ENCODE results near the gene POGK.
"Not testable (repeated sequence)": the region's sequence is repeated elsewhere in the genome, so short reads cannot be mapped to it uniquely, and the experiment has no call there.

Gene POGK, protein sequence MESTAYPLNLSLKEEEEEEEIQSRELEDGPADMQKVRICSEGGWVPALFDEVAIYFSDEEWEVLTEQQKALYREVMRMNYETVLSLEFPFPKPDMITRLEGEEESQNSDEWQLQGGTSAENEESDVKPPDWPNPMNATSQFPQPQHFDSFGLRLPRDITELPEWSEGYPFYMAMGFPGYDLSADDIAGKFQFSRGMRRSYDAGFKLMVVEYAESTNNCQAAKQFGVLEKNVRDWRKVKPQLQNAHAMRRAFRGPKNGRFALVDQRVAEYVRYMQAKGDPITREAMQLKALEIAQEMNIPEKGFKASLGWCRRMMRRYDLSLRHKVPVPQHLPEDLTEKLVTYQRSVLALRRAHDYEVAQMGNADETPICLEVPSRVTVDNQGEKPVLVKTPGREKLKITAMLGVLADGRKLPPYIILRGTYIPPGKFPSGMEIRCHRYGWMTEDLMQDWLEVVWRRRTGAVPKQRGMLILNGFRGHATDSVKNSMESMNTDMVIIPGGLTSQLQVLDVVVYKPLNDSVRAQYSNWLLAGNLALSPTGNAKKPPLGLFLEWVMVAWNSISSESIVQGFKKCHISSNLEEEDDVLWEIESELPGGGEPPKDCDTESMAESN

DNA sequence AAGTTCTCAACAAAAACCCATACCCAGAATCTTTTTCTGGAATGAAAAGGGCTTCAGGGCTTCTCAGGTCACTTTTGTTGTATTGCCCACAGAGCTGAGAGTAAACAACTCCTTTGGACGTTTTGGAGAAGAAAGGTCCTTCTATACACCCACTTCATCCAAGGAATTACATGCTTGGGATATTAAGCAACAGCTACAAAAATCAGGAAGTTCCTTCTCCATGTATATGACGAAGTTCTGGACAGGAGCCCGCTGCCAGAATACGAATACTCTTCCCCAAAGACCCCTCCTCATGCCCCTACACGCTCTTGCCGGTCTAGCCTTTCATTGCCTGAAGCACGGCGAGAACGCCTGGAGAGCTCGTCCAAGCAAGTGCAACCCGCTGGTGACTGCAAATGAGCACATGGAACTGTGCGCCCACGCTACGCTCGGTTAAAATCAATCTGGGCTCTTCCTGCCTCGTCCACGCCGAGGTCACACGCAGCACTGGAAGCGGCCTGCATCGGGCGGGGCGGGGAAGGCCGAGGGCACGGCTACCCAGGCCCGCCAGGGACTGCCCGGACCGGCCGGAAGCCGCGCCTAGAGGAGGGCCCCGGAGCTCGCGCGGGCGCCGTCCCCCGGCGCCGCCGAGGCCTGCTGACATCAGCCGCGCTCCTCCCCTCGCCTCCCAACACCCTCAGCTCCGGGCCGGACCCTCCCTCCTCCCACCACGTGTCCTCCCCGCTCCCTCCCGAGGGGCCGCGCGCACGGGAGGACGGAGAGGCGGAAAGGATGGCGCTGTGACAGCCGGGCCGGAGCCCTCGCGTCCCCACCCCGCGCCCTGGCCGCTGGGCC, at the start of gene POGK:
Gene POGK (plus strand): TSS at position 710 of the 834 bp plus-strand sequence. CDS start 1,482 bp downstream, outside the sequence.
- DNase-seq (ENCODE audit: low read depth, low spot score), result peak; percentile 44

DNA sequence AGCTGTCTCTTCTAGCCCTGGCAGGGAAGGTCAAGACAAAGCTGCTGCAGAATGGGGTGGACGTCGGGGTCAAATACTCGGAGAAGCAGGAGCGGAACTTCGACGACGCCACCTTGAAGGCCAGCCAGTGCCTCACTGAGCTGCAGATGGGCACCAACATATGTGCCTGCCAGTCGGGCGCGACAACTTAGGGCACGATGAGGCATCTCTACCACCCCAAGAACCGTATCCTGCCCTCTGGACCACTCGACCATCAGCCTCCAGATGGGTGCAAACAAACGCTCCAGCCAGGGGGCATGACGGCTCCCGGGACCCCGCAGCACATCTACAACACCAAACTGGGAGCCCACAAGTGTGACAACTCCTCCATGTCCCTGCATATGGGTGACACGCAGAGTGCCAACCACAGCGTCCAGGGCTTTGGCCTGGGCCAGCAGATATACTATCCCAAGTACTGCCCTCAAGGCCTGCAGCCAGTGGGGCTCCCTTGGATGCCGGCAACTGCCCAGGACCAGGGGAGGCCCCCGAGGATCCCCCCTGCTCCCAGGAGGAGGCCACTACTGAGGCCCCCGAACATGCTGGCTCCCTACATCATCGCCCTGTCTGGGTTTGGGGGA, 42.5 kb upstream of the POGK start:
- DNase-seq (ENCODE audit: low read depth, low spot score), result no peak

DNA sequence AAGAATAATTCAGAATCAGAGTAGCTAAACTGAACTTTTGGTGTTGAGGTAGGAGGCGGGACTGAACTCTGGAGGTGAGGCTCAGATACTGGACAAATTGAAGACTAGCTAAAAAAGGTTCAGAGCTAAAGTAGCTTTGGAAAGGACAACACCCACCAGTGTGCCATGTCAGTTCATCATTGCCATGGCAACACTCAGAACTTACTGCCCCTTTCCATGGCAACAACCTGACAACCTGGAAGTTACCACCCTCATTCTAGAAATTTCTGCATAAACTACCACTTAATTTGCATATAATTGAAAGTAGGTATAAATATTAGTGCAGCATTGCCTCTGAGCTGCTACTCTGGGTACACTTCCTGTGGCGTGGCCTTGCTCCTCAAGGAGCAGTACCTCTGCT, 30.3 kb upstream of the POGK start:
- no peak for DNase-seq (ENCODE audit: low read depth, low spot score)

DNA sequence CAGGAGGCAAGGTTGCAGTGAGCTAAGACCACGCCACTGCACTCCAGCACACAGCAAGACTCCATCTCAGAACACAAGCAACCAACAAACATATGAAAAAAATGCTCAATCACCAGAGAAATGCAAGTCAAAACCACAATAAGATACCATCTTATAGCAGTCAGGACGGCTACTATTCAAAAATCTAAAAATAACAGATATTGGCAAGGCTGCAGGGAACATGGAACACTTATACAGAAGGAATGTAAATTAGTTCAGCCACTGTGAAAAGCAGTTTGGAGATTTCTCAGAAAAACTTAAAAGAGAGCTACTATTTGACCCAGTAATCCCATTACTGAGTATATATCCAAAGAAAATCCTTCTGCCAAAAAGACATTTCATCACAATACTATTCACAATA, 27.6 kb upstream of the POGK start:
- no peak for DNase-seq (ENCODE audit: low read depth, low spot score)

DNA sequence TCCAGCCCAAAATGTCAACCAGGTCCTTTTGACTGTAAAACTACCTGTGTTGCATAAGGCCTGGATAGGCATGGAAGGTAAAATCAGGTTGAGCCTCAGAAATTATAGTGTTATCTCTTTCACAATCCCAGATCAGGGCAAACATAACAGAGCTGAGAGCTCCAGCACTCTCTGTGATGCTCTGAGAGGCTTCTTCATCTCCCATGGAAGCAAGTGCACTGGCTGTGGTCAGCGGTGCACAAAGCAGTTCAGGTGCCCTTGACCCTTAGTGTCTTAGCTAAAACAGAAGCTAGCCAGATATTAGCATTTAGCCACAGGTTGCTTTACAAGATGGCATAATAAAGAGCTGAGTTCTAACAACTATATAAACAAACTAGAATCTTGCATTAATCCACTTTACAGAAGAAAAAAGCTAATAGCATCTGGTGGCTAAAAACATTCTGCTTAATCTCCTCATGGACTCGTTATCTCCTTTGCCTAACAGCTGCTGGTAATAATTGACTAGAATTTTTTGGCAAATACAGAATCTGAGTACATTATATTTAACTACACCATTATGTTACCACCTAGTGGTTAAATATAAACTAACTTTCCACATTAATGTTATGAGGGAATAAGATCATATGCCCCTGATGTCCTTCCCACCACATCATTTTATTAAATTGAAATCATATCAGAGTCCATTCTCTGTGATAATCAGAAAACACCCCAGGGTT, 25.6 kb upstream of the POGK start:
- no peak for DNase-seq (ENCODE audit: low read depth, low spot score)

DNA sequence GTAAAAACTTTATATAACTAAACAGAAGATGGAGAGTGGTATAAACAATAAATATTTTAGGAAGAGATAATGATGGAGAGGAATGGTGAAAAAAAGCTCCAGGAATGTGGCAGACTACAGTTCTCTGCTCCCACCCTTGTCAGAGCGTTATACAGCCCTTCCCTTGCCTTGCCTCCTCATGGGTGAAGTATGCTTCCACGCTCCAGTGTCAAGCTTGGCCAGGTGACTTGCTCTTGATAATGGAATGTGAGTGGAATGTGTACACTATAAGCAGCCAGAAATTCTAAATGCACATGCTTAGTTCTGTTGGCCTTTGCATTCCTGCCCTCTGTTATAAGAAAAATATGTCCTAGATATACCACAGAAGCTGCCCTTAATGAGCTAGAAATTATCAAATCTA, 24.7 kb upstream of the POGK start:
- DNase-seq (ENCODE audit: low read depth, low spot score), result no peak

DNA sequence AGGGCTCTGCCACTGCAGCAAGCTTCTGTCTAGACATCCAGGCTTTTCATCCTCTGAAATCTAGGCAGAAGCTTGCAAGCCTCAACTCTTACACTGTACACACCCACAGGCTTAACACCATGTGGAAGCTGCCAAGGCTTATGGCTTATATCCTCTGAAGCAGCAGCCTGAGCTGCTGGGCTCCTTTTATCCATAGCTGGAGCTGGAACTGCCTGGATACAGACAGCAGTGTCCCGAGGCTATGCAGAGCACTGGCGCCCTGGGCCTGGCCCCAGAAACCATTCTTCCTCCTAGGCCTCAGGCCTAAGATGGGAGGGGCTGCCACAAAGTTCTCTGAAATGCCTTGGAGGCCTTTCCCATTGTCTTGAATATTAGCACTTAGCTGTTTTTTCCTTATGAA, 19.3 kb upstream of the POGK start:
- DNase-seq (ENCODE audit: low read depth, low spot score), result no peak

DNA sequence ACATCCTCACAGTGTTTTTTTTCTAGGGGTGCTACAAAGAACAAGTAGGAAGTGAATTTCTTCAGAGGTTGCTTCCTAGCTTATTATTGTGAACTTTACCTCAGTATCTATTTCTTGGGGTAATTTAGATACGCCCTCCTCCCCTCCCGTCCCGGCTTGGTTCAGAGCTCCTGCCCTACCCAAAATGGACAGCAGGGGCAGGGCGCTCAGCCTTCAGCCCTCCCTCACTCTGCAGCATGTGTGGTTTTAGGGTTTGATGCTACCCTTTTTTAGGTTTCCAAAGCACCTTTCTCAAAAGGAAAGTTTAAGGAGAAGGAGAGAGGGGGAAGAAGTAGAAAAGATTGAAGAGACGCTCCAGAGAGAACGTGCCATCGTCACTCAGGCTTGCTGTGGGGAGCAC, 16.9 kb upstream of the POGK start:
- no peak for DNase-seq (ENCODE audit: low read depth, low spot score)

DNA sequence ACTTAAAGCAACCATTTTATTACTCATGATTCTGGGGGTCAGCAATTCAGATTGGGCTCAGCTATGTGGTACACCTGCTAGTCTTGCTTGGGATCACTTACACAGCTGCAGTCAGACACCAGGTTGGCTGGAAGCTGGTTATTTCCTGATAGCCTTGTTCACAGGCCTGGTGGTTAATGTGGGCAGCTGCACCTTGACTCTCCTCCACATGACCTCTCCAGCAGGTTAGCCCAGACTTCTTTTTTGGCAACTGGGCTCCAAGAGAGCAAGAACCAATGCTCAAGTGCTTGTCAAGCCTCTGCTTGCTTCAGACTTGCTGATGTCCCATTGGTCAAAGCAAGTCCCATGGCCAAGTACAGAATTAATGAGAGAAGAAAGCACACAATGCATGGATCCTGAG, 11.8 kb upstream of the POGK start:
- no peak for DNase-seq (ENCODE audit: low read depth, low spot score)

DNA sequence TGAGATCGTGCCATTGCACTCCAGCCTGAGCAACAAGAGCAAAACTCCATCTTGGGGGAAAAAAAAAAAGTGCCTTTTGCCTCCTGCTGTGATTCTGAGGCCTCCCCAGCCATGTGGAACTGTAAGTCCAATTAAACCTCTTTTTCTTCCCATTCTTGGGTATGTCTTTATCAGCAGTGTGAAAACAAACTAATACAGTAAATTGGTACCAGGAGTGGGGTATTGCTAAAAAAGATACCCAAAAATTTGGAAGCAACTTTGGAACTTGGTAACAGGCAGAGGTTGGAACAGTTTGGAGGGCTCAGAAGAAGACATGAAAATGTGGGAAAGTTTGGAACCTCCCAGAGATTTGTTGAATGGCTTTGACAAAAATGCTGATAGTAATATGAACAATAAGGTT, 9.5 kb upstream of the POGK start:
- DNase-seq (ENCODE audit: low read depth, low spot score), result not testable (repeated sequence)

DNA sequence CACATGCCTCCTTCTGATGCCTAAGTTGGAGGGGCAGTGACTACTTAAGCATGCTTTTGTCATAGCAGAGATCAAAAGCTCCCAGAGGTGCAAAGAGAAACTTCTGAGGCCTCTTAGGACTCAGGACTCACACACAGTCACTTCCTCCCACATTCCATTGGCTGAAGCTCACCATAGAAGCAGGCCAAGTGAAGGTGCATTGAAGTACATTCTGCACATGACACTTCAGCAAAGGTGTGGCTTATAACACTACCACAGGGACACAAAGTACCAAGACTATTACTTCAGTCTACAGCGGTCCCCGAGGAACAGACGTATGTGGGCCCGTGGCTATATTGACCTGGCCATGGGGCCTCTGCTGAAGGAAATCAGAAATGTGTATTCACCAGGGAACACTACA, 2.5 kb upstream of the POGK start:
- DNase-seq (ENCODE audit: low read depth, low spot score), result no peak

DNA sequence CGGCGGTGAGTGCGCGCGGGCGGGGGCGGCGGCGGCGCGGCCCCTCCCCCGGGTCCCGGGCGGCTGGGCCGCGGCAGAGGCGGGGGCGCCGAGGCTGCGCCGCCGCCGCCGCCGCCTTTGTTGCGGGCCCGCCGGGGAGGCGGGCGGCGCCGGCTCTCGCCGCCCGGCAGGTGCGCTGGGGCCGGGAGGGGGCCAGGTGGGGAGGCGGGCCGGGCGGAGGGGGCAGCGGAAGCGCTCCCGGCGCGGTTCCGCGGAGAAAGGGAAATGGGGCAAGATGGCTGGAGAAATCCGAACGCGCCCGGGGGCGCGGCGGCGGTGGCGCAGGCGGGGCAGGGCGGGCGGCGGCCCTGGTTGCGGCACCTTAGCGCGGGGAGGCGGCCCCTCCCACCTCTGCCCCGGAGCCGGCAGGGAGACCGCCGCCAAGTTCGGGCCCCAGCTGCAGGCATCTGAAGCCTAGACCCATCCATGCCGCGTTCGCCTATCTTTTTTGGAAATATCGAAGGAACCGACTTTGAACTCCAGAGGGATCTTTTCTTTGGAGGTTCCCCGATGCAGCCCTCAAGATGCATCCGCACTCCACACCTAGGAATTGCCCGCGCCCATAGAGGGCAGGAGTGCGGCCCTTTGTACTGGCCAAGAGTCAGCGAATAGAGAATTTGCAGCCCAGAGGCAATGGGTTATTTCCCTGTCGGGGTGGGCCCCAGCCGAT, 479 bp downstream of the POGK start:
- no peak for DNase-seq (ENCODE audit: low read depth, low spot score)

DNA sequence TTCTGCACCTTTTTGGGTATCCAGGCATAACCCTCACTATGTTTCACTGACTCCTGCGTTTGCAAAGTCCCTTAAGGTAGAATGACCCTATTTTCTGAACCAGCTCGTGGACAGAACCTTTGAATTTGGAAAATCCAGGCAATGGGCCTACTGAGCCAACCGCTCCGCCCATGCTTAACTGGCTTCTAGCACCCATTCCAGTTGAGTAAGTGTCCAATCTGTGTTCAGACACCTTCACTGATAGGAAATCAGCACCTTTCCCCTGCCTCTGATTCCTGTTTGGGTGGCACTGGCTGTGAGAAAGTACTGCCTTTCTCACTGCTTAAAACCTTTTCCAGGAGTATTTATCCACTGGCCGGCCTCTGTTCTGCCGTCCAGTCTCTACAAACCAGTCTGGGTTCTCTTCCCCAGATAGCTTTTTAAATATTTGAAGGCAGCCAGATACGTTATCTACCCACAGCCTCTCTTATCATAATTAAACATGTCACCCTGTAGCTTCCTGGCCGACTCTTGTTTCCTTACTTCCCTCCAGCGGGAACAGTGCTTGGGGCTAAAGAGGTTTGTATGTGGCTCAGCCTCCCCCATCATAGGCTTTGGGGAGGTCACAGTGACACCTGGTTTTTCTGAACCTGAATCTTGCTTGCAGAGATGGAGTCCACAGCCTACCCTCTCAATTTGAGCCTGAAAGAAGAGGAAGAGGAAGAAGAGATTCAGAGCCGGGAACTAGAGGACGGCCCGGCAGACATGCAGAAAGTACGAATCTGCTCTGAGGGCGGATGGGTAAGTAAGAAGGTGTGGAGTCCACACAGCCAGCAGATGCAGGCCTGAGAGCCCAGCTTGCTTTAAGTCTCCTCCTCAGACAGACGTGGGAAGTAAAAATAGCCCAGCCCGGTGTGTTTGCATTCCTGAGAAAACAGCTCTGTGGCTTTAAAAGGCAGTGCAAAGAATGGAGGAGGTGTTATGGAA, 1.3 kb downstream of the POGK start:
- DNase-seq (ENCODE audit: low read depth, low spot score), result no peak

DNA sequence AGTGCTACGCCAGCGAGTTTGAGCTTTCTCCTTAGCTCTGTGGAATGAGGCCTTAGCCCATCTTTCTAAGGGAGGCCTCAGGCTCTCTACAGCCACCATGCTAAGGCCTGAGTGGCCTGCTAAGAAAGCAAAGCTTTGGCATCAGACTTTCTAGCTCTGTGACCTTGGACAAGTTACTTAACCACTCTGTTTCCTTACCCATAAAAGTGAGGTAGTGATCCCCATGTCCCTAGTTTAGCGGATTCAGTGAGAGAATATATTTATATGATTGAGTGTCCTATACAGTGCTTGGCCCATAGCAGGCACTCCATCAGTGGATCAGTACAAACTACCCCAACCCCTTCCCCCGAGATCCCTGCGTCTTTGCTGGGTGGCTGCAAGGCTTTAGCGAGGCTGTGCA, 4.0 kb downstream of the POGK start:
- no peak for DNase-seq (ENCODE audit: low read depth, low spot score)

DNA sequence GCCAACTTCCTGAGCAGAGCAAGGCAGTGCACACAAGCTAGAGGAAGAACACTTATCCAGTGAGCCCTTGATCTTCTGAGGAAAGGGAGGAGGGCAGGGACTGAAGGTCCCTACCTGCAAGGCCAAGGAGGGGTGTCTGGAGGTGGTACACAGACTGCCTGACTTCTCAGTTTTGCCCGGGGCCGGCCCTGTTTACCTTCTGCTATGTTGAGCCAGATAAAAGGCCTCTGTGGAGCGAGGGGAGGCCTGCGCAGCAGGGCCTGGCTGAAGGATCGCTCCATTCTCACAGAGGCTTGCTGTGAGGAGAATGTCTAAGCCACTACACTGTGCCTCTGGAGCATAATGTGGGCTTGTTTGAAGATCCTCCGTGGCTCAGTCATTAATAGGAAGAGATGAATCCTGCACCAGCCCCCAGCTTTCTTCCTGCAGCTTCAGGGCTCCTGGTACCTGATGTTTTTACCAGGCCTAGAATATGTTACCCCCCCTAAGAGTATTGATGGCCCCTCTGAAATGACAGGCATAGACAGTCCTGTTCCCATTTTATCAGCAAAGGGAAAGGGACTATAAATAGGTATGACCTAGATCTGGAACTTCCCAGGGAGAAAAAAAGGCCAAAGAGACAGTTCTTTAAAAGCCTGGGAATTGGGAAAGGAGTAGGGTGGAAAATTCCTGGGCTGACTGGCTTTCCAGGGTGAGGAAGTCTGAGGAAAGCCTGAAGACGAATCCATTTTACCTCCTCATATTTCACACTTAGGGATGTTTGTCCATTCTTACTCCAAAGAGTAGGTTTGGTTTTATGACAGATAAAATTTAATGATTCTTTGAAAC, 4.7 kb downstream of the POGK start:
- DNase-seq (ENCODE audit: low read depth, low spot score), result no peak

DNA sequence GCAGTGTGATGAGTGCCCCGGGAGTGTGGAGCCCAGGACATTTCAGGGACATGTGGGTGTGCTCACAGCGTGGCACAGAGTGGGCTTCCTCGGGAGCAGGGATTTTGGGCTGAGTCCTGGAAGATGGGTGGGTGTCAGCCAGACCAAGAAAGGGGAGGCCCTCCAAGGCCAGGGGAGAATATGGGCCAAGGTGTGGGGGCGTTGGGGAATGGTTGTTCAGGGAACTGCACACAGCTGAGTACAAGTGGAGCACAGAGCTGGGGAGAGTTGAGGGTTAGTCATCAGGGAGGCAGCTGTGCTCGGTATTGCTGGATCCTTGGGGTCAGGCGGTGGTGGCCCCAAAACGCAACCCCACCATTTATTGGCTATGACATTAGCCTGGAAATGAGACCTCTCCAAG, 5.5 kb downstream of the POGK start:
- no peak for DNase-seq (ENCODE audit: low read depth, low spot score)

DNA sequence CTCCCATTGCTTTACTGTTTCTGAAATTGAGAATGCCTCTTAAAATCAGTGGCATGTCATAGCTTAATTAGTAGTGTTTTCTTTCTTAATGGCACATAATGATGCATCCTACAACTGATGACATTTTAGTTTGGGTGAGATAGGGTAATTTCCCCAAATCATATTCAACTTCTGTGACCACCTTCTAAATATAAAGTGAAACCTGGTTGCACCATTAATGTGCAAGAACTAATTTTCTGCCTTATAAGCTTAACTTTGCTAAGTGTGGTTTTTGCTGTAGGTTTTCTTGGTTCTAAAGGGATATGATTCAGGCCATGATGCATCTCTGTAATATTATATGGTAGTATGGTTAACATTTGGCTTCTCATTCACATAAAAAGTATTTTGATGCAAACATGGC, 8.9 kb downstream of the POGK start:
- DNase-seq (ENCODE audit: low read depth, low spot score), result no peak

DNA sequence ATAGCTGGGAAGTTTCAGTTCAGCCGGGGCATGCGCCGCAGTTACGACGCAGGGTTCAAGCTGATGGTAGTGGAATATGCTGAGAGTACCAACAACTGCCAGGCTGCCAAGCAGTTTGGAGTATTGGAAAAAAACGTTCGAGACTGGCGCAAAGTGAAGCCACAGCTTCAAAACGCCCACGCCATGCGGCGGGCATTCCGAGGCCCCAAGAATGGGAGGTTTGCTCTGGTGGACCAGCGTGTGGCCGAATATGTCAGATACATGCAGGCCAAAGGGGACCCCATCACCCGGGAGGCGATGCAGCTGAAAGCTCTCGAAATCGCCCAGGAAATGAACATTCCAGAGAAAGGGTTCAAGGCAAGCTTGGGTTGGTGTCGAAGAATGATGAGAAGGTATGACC, 9.9 kb downstream of the POGK start:
- DNase-seq (ENCODE audit: low read depth, low spot score), result no peak

DNA sequence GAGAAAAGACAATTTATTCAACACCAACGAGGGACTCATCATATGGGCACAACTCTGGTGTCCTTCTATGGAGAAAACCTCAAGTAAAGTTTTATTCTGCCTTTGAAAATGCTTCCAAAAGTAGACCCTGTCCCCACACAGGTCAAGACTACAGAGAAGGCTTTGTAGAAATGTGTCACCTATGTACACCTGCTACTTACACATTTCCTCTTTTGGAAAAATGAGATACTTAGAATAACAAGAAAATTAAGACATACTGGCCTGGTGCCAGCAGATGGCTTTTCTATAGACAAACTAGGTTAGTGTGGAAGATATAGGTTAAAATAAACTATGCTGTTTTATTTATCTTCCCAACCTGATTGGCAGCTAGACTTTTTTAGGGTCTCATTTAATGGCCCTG, 13.6 kb downstream of the POGK start:
- no peak for DNase-seq (ENCODE audit: low read depth, low spot score)
